Panc1 (cell line): Measurements from ENCODE around the gene LDB2. TPM values are rescaled to one million over a fixed set of nuclear protein-coding genes. Genes with fewer than 3 reads are reported as not detected.

Experiments used
- ATAC-seq: fragments of 200-7000 bp; cut with Tn5 transposase; 2 replicates; pipeline ENCODE4 v1.9.1; 2020; ENCODE audit warnings: mild to moderate bottlenecking, moderate library complexity
- BruUV-seq: library from RNA; stranded (reverse); fragments of 400-500 nt; replicated peaks from 2 replicates; lab custom pipeline; 2021; lab: Mats Ljungman, UMichigan
- CTCF ChIA-PET: fragments of 300-600 bp; sonication (Branson Sonifier 250); formaldehyde crosslinking; loops from one replicate; lab custom pipeline; 2022; ENCODE audit warnings: antibody characterized with exemption; lab: Charles Lee
- POLR2A ChIA-PET: fragments of 300-600 bp; sonication (Branson Sonifier 250); formaldehyde crosslinking; loops from one replicate; lab custom pipeline; 2022; ENCODE audit warnings: antibody characterized with exemption; lab: Charles Lee
- DNase-seq: peaks from one replicate; pipeline ENCODE4 v3.0.0-alpha.2; 2010; ENCODE audit warnings: low read depth, low spot score
- H3K27ac ChIP-seq: 2 replicates; pipeline ENCODE4 v1.5.1; 2011; ENCODE audit warnings: mild to moderate bottlenecking, low read length, inconsistent platforms
- H3K27me3 ChIP-seq: fragments of 200-500 bp; sonication (Bioruptor generic); 2 replicates; pipeline ENCODE4 v1.6.0; 2014; ENCODE audit warnings: low read length, inconsistent platforms; ENCODE audit not compliant: control insufficient read depth, insufficient read depth
- H3K36me3 ChIP-seq: fragments of 200-500 bp; sonication (Bioruptor generic); 2 replicates; pipeline ENCODE4 v1.5.1; 2014; ENCODE audit warnings: inconsistent platforms, mild to moderate bottlenecking, low read length, moderate library complexity; ENCODE audit not compliant: control insufficient read depth, insufficient read depth
- H3K4me1 ChIP-seq: 2 replicates; pipeline ENCODE4 v1.5.1; 2011; ENCODE audit warnings: inconsistent platforms, mild to moderate bottlenecking, low read length, moderate library complexity; ENCODE audit not compliant: control insufficient read depth, insufficient read depth
- H3K4me3 ChIP-seq, 2 experiments: 2 replicates each; pipeline ENCODE4 v1.5.1; 2011 to 2012; ENCODE audit warnings: low read depth in 2 of 2, low read length in 2 of 2, mild to moderate bottlenecking in 2 of 2, inconsistent platforms in 1 of 2, moderate library complexity in 1 of 2
- H3K9me3 ChIP-seq: fragments of 200-500 bp; sonication (Bioruptor generic); 2 replicates; pipeline ENCODE4 v1.5.1; 2014; ENCODE audit warnings: low read depth, mild to moderate bottlenecking, inconsistent platforms, low read length, moderate library complexity; ENCODE audit not compliant: control insufficient read depth, insufficient read depth
- POLR2AphosphoS5 ChIP-seq: IDR thresholded peaks from 2 replicates; pipeline ENCODE4 v1.6.1; 2012; ENCODE audit warnings: mild to moderate bottlenecking, low read depth, low read length, moderate library complexity
- SIN3A ChIP-seq: IDR thresholded peaks from 2 replicates; pipeline ENCODE4 v1.6.1; 2012; ENCODE audit warnings: low read depth, mild to moderate bottlenecking, low read length, moderate library complexity, borderline replicate concordance; ENCODE audit not compliant: insufficient read depth
- TCF7L2 ChIP-seq: IDR thresholded peaks from 2 replicates; pipeline ENCODE4 v1.6.1; 2011; ENCODE audit warnings: mild to moderate bottlenecking, low read depth, low read length, inconsistent platforms
- in situ Hi-C: cut with HindIII; loops from 2 replicates; pipeline ENCODE4 v1.10.0; 2016; ENCODE audit warnings: low sequenced_read_pairs, low pct_unique_long_range_greater_than_20kb
- intact Hi-C: fragments of 100-400 bp; cut with micrococcal nuclease; formaldehyde crosslinking; loops from one replicate; pipeline ENCODE4 v1.10.0; 2022; ENCODE audit not compliant: unreplicated experiment
- total RNA-seq: library from RNA; stranded (reverse); gene quantifications from one replicate; pipeline ENCODE4 v1.2.1, GENCODE V29; 2021; ENCODE audit not compliant: unreplicated experiment
- TF ChIP-seq, protein P1 (sequence below), 2 experiments: IDR thresholded peaks; 2 replicates each; pipeline ENCODE4 v1.6.1; 2011 to 2012; ENCODE audit warnings: low read depth in 2 of 2, control low read depth in 1 of 2, low read length in 1 of 2, mild to moderate bottlenecking in 1 of 2, moderate library complexity in 1 of 2; ENCODE audit not compliant: insufficient read depth in 1 of 2
- TF ChIP-seq, protein P2 (sequence below): fragments of 450-650 bp; IDR thresholded peaks from 2 replicates; pipeline ENCODE4 v1.5.1; 2017; ENCODE audit warnings: mild to moderate bottlenecking

Gene LDB2
- total RNA-seq, 1 experiment from 2014 or later, result not detected

DNA sequence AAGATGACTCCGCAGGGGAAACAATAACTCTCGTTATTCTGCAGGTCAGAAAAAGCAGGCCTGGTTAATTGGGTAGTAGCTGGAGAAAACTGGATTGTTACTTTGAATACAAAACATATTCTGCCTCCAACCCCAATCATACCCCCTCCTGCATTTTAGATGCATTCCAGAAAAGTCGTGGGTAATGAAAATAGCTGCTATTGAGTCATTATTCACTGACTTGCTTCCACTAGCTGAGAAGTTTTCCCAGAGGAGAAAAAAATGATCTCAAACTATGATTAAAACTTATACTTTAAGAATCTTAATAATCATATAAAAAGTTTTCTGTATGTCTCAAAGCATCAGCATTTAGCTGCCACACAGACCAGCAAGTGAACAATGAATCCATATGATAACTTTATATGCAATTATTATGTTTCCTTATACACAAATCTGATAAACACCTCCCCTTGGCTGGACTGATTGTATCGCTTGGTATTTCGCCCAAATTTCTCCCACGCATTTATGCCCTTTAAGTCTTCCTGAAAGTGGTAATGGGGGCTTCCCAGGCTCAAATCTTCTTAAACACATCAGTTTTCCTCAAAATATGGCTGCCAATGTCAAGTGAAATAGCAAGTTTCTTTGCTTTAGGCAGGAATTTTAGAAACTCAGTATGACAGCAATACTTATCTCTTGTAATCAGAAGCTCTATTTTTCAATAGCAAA, 181.0 kb downstream of the LDB2 start:
- Histone ChIP-seq H3K4me1 (no peaks in the 10 kb centered on the region), H3K9me3 (no peaks in the 10 kb centered on the region), H3K27ac (no peak overlapping the region), H3K36me3 (no peaks in the 10 kb centered on the region), H3K4me3 (no peak overlapping the region), H3K27me3 (no peaks in the 10 kb centered on the region)
- ATAC-seq (no peak), DNase-seq (no peak)
- intact Hi-C loops, result no loop called here
- TF ChIP-seq POLR2AphosphoS5, result no peak
- TF ChIP-seq TCF7L2, result no peak
- no peak for TF ChIP-seq SIN3A
- TF ChIP-seq, protein P1, sequence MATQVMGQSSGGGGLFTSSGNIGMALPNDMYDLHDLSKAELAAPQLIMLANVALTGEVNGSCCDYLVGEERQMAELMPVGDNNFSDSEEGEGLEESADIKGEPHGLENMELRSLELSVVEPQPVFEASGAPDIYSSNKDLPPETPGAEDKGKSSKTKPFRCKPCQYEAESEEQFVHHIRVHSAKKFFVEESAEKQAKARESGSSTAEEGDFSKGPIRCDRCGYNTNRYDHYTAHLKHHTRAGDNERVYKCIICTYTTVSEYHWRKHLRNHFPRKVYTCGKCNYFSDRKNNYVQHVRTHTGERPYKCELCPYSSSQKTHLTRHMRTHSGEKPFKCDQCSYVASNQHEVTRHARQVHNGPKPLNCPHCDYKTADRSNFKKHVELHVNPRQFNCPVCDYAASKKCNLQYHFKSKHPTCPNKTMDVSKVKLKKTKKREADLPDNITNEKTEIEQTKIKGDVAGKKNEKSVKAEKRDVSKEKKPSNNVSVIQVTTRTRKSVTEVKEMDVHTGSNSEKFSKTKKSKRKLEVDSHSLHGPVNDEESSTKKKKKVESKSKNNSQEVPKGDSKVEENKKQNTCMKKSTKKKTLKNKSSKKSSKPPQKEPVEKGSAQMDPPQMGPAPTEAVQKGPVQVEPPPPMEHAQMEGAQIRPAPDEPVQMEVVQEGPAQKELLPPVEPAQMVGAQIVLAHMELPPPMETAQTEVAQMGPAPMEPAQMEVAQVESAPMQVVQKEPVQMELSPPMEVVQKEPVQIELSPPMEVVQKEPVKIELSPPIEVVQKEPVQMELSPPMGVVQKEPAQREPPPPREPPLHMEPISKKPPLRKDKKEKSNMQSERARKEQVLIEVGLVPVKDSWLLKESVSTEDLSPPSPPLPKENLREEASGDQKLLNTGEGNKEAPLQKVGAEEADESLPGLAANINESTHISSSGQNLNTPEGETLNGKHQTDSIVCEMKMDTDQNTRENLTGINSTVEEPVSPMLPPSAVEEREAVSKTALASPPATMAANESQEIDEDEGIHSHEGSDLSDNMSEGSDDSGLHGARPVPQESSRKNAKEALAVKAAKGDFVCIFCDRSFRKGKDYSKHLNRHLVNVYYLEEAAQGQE (IDR thresholded peaks at IDR 0.05; ENCODE audit: insufficient read depth in 1 of 2, low read depth in 2 of 2, low read length in 1 of 2), result no peak
- TF ChIP-seq, protein P2, sequence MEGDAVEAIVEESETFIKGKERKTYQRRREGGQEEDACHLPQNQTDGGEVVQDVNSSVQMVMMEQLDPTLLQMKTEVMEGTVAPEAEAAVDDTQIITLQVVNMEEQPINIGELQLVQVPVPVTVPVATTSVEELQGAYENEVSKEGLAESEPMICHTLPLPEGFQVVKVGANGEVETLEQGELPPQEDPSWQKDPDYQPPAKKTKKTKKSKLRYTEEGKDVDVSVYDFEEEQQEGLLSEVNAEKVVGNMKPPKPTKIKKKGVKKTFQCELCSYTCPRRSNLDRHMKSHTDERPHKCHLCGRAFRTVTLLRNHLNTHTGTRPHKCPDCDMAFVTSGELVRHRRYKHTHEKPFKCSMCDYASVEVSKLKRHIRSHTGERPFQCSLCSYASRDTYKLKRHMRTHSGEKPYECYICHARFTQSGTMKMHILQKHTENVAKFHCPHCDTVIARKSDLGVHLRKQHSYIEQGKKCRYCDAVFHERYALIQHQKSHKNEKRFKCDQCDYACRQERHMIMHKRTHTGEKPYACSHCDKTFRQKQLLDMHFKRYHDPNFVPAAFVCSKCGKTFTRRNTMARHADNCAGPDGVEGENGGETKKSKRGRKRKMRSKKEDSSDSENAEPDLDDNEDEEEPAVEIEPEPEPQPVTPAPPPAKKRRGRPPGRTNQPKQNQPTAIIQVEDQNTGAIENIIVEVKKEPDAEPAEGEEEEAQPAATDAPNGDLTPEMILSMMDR, result no peak
- POLR2A ChIA-PET, result no interaction called here
- no TSS peak for BruUV-seq
- CTCF ChIA-PET, result no interaction called here
- in situ Hi-C loops, result no loop called here

DNA sequence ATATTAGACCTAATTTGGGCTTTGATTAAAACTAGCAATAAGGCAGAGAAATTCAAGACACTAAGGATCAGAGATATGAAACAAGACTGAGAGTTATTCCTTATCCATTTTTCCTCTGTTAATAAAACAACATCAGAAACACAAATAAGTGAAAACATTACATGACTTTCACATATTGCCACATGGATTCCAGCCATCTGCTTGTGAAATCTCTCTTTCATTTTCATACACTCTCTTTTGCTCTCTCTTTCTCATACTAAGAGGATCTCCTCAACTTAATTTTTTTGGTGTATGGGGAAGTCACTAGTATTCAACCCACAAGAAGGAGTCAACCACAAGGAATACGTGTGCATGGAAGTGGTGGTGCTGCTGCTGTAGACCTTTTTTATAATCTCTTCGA, 183.0 kb downstream of the LDB2 start:
- Histone ChIP-seq H3K4me3 (no peak overlapping the region), H3K9me3 (no peaks in the 10 kb centered on the region), H3K36me3 (no peaks in the 10 kb centered on the region), H3K4me1 (no peaks in the 10 kb centered on the region), H3K27me3 (no peaks in the 10 kb centered on the region), H3K27ac (no peak overlapping the region)
- ChIA-PET CTCF (no interaction called here), POLR2A (no interaction called here)
- in situ Hi-C loops (no loop called here), intact Hi-C loops (no loop called here)
- no TSS peak for BruUV-seq
- DNase-seq (no peak), ATAC-seq (no peak)
- TF ChIP-seq POLR2AphosphoS5, result no peak
- TF ChIP-seq, protein P1 (IDR thresholded peaks at IDR 0.05; ENCODE audit: insufficient read depth in 1 of 2, low read depth in 2 of 2, low read length in 1 of 2), result no peak
